CD4-positive, alpha-beta T cell treated with Interleukin-17A for 1 hour (primary cell): ENCODE results near the gene NRXN3.

Experiments
- DNase-seq: peaks from one replicate; pipeline ENCODE4 v3.0.0-alpha.2; 2020

The NRXN3 gene

GRCh38 chr14:78327426-78328221 is 157.5 kb downstream of the NRXN3 start:
- DNase-seq, result no peak

GRCh38 chr14:78329371-78329770 is 159.2 kb downstream of the NRXN3 start:
- DNase-seq, result no peak

- no peak for DNase-seq
Measured at GRCh38 chr14:78335531-78335930, 165.4 kb downstream of the NRXN3 start.

GRCh38 chr14:78340250-78340649 is 170.1 kb downstream of the NRXN3 start:
- DNase-seq, result no peak

- DNase-seq, result no peak
Measured at GRCh38 chr14:78341827-78342389, 171.7 kb downstream of the NRXN3 start.

- no peak for DNase-seq
Measured at GRCh38 chr14:78342879-78343278, 172.7 kb downstream of the NRXN3 start.

GRCh38 chr14:78344290-78344689 is 174.1 kb downstream of the NRXN3 start:
- no peak for DNase-seq

GRCh38 chr14:78345131-78345744 is 175.1 kb downstream of the NRXN3 start:
- no peak for DNase-seq

GRCh38 chr14:78346747-78347146 is 176.6 kb downstream of the NRXN3 start:
- no peak for DNase-seq

- DNase-seq, result no peak
Measured at GRCh38 chr14:78355109-78355508, 184.9 kb downstream of the NRXN3 start.

- no peak for DNase-seq
Measured at GRCh38 chr14:78356391-78356790, 186.2 kb downstream of the NRXN3 start.

- DNase-seq, result no peak
Measured at GRCh38 chr14:78358591-78358990, 188.4 kb downstream of the NRXN3 start.

- DNase-seq, result no peak
Measured at GRCh38 chr14:78359581-78359980, 189.4 kb downstream of the NRXN3 start.

GRCh38 chr14:78363008-78363407 is 192.8 kb downstream of the NRXN3 start:
- DNase-seq, result no peak

- DNase-seq, result no peak
Measured at GRCh38 chr14:78367355-78367754, 197.2 kb downstream of the NRXN3 start.

- no peak for DNase-seq
Measured at GRCh38 chr14:78383060-78383459, 212.9 kb downstream of the NRXN3 start.

GRCh38 chr14:78398216-78398615 is 228.0 kb downstream of the NRXN3 start:
- no peak for DNase-seq

- no peak for DNase-seq
Measured at GRCh38 chr14:78399316-78399889, 229.2 kb downstream of the NRXN3 start.

- DNase-seq, result no peak
Measured at GRCh38 chr14:78401866-78402265, 231.7 kb downstream of the NRXN3 start.

- DNase-seq, result no peak
Measured at GRCh38 chr14:78403278-78403815, 233.2 kb downstream of the NRXN3 start.

GRCh38 chr14:78405079-78405856 is 235.1 kb downstream of the NRXN3 start:
- DNase-seq, result no peak

- no peak for DNase-seq
Measured at GRCh38 chr14:78412475-78412874, 242.3 kb downstream of the NRXN3 start.

GRCh38 chr14:78414172-78414571 is 244.0 kb downstream of the NRXN3 start:
- DNase-seq, result no peak
